ENCODE results near the gene PPP1R12B.
A peak's percentile ranks its signal among the peaks of the same experiment; 100 is the strongest.
"Not testable (repeated sequence)": the region's sequence is repeated elsewhere in the genome, so short reads cannot be mapped to it uniquely, and the experiment has no call there.

PPP1R12B gene

GRCh38 chr1:202628646-202629215 is 280.2 kb downstream of the PPP1R12B start:
- H3K4me3 ChIP-seq (ENCODE audit: low read length in 2 of 2): no peak overlapping the region
- no peak overlapping the region for H2BK15ac ChIP-seq (ENCODE audit: low read length)
- no peak overlapping the region for H2BK120ac ChIP-seq (ENCODE audit: low read depth, low read length)
- H2BK12ac ChIP-seq (ENCODE audit: low read length): no peak overlapping the region
- H3K9ac ChIP-seq (ENCODE audit: low read depth, low read length, poor library complexity): no peak overlapping the region
- peaks cover 0 to 4% of the 10 kb centered on the region in 2 donors for H3K4me1 ChIP-seq (ENCODE audit: control insufficient read depth in 2 of 2, insufficient read depth in 1 of 2, low read depth in 1 of 2, low read length in 2 of 2)
- no peak overlapping the region for H3K4me2 ChIP-seq (ENCODE audit: insufficient read depth, low read length, poor library complexity, severe bottlenecking)
- no CpG with 5 or more reads among the region's 7 CpGs for WGBS, 2 donors (ENCODE audit: extremely low coverage in 2 of 2, insufficient read length in 2 of 2, insufficient replicate concordance in 1 of 2)
- peaks cover 0 to 31% (median 7%) of the 10 kb centered on the region in 3 experiments for H3K27me3 ChIP-seq (ENCODE audit: control insufficient read depth in 3 of 3, insufficient read depth in 3 of 3, low read depth in 1 of 3, low read length in 3 of 3)
- H3K27ac ChIP-seq (replicated peaks; ENCODE audit: low read length): no peak overlapping the region
- H2BK5ac ChIP-seq (ENCODE audit: low read length): peak overlapping the region; percentile 66
- H3K14ac ChIP-seq (ENCODE audit: low read length): no peak overlapping the region
- no peak for DNase-seq (ENCODE audit: low spot score)
- H4K8ac ChIP-seq (ENCODE audit: low read depth, low read length): no peak overlapping the region
- H3K23ac ChIP-seq (ENCODE audit: low read depth, low read length, poor library complexity): no peak overlapping the region
- no peak overlapping the region for H4K91ac ChIP-seq (ENCODE audit: low read depth, low read length, poor library complexity)
- H2AK5ac ChIP-seq (ENCODE audit: low read depth, low read length): no peak overlapping the region
- H3K18ac ChIP-seq (ENCODE audit: low read length): no peak overlapping the region
- H3K79me1 ChIP-seq (ENCODE audit: low read depth, low read length): peaks cover 5% of the 10 kb centered on the region
- H3K9me3 ChIP-seq (replicated peaks in 1 of 2; ENCODE audit: control insufficient read depth in 2 of 2, insufficient read depth in 1 of 2, low read depth in 1 of 2, low read length in 2 of 2): peaks cover 0 to 5% of the 10 kb centered on the region in 2 donors
- peaks cover 0 to 5% of the 10 kb centered on the region in 2 donors for H3K36me3 ChIP-seq (replicated peaks in 1 of 2; ENCODE audit: control insufficient read depth in 2 of 2, insufficient read depth in 2 of 2, low read length in 2 of 2)
- no peak overlapping the region for H3K4ac ChIP-seq (ENCODE audit: low read length)
- H2AFZ ChIP-seq (ENCODE audit: low read length): no peak overlapping the region

GRCh38 chr1:202629257-202629811 is 280.8 kb downstream of the PPP1R12B start:
- H3K4me2 ChIP-seq (ENCODE audit: insufficient read depth, low read length, poor library complexity, severe bottlenecking); H3K9ac ChIP-seq (ENCODE audit: low read depth, low read length, poor library complexity); H3K9me3 ChIP-seq (replicated peaks in 1 of 2; ENCODE audit: control insufficient read depth in 2 of 2, insufficient read depth in 1 of 2, low read depth in 1 of 2, low read length in 2 of 2); H4K91ac ChIP-seq (ENCODE audit: low read depth, low read length, poor library complexity); H2AK5ac ChIP-seq (ENCODE audit: low read depth, low read length); H2BK120ac ChIP-seq (ENCODE audit: low read depth, low read length); H4K8ac ChIP-seq (ENCODE audit: low read depth, low read length); DNase-seq (ENCODE audit: low spot score); H3K23ac ChIP-seq (ENCODE audit: low read depth, low read length, poor library complexity); H3K18ac ChIP-seq (ENCODE audit: low read length); H3K4ac ChIP-seq (ENCODE audit: low read length); H3K14ac ChIP-seq (ENCODE audit: low read length); H2AFZ ChIP-seq (ENCODE audit: low read length); H3K4me1 ChIP-seq (ENCODE audit: control insufficient read depth in 2 of 2, insufficient read depth in 1 of 2, low read depth in 1 of 2, low read length in 2 of 2); H2BK12ac ChIP-seq (ENCODE audit: low read length); H2BK15ac ChIP-seq (ENCODE audit: low read length); H3K4me3 ChIP-seq (ENCODE audit: low read length in 2 of 2); H3K79me1 ChIP-seq (ENCODE audit: low read depth, low read length); H3K36me3 ChIP-seq (replicated peaks in 1 of 2; ENCODE audit: control insufficient read depth in 2 of 2, insufficient read depth in 2 of 2, low read length in 2 of 2); H3K27ac ChIP-seq (replicated peaks; ENCODE audit: low read length); H2BK5ac ChIP-seq (ENCODE audit: low read length): not testable (repeated sequence)
- WGBS, 2 donors (ENCODE audit: extremely low coverage in 2 of 2, insufficient read length in 2 of 2, insufficient replicate concordance in 1 of 2): no CpG with 5 or more reads among the region's 2 CpGs
- H3K27me3 ChIP-seq (ENCODE audit: control insufficient read depth in 3 of 3, insufficient read depth in 3 of 3, low read depth in 1 of 3, low read length in 3 of 3): peaks cover 0 to 32% (median 7%) of the 10 kb centered on the region in 3 experiments

GRCh38 chr1:202630096-202630495 is 281.6 kb downstream of the PPP1R12B start:
- DNase-seq (ENCODE audit: low spot score); H2BK12ac ChIP-seq (ENCODE audit: low read length); H3K18ac ChIP-seq (ENCODE audit: low read length); H3K36me3 ChIP-seq (replicated peaks in 1 of 2; ENCODE audit: control insufficient read depth in 2 of 2, insufficient read depth in 2 of 2, low read length in 2 of 2); H3K14ac ChIP-seq (ENCODE audit: low read length); H3K9me3 ChIP-seq (replicated peaks in 1 of 2; ENCODE audit: control insufficient read depth in 2 of 2, insufficient read depth in 1 of 2, low read depth in 1 of 2, low read length in 2 of 2); H4K8ac ChIP-seq (ENCODE audit: low read depth, low read length); H3K23ac ChIP-seq (ENCODE audit: low read depth, low read length, poor library complexity); H3K9ac ChIP-seq (ENCODE audit: low read depth, low read length, poor library complexity); H2BK5ac ChIP-seq (ENCODE audit: low read length); H3K4me3 ChIP-seq (ENCODE audit: low read length in 2 of 2); H4K91ac ChIP-seq (ENCODE audit: low read depth, low read length, poor library complexity); H2BK15ac ChIP-seq (ENCODE audit: low read length); H3K4me1 ChIP-seq (ENCODE audit: control insufficient read depth in 2 of 2, insufficient read depth in 1 of 2, low read depth in 1 of 2, low read length in 2 of 2); H2AK5ac ChIP-seq (ENCODE audit: low read depth, low read length); H3K27ac ChIP-seq (replicated peaks; ENCODE audit: low read length); H2AFZ ChIP-seq (ENCODE audit: low read length); H2BK120ac ChIP-seq (ENCODE audit: low read depth, low read length); H3K79me1 ChIP-seq (ENCODE audit: low read depth, low read length); H3K4me2 ChIP-seq (ENCODE audit: insufficient read depth, low read length, poor library complexity, severe bottlenecking); H3K4ac ChIP-seq (ENCODE audit: low read length): not testable (repeated sequence)
- H3K27me3 ChIP-seq (ENCODE audit: control insufficient read depth in 3 of 3, insufficient read depth in 3 of 3, low read depth in 1 of 3, low read length in 3 of 3): peaks cover 0 to 32% (median 0%) of the 10 kb centered on the region in 3 experiments
- WGBS, 2 donors (ENCODE audit: extremely low coverage in 2 of 2, insufficient read length in 2 of 2, insufficient replicate concordance in 1 of 2): no CpG with 5 or more reads among the region's 6 CpGs

- Histone ChIP-seq H3K9ac (ENCODE audit: low read depth, low read length, poor library complexity) (no peak overlapping the region), H3K27me3 (ENCODE audit: control insufficient read depth in 3 of 3, insufficient read depth in 3 of 3, low read depth in 1 of 3, low read length in 3 of 3) (peaks cover 0 to 34% (median 0%) of the 10 kb centered on the region in 3 experiments), H3K4me1 (ENCODE audit: control insufficient read depth in 2 of 2, insufficient read depth in 1 of 2, low read depth in 1 of 2, low read length in 2 of 2) (no peaks in the 10 kb centered on the region), H3K79me1 (ENCODE audit: low read depth, low read length) (no peaks in the 10 kb centered on the region), H3K23ac (ENCODE audit: low read depth, low read length, poor library complexity) (no peak overlapping the region), H3K18ac (ENCODE audit: low read length) (no peak overlapping the region), H2BK15ac (ENCODE audit: low read length) (no peak overlapping the region), H4K91ac (ENCODE audit: low read depth, low read length, poor library complexity) (no peak overlapping the region), H2AFZ (ENCODE audit: low read length) (no peak overlapping the region), H3K27ac (replicated peaks; ENCODE audit: low read length) (no peak overlapping the region), H2BK12ac (ENCODE audit: low read length) (no peak overlapping the region), H2BK5ac (ENCODE audit: low read length) (no peak overlapping the region), H2AK5ac (ENCODE audit: low read depth, low read length) (no peak overlapping the region), H3K4ac (ENCODE audit: low read length) (no peak overlapping the region), H3K14ac (ENCODE audit: low read length) (peak overlapping the region; percentile 56), H3K36me3 (replicated peaks in 1 of 2; ENCODE audit: control insufficient read depth in 2 of 2, insufficient read depth in 2 of 2, low read length in 2 of 2) (no peaks in the 10 kb centered on the region), H3K9me3 (replicated peaks in 1 of 2; ENCODE audit: control insufficient read depth in 2 of 2, insufficient read depth in 1 of 2, low read depth in 1 of 2, low read length in 2 of 2) (no peaks in the 10 kb centered on the region), H3K4me3 (ENCODE audit: low read length in 2 of 2) (no peak overlapping the region), H2BK120ac (ENCODE audit: low read depth, low read length) (no peak overlapping the region), H3K4me2 (ENCODE audit: insufficient read depth, low read length, poor library complexity, severe bottlenecking) (no peak overlapping the region), H4K8ac (ENCODE audit: low read depth, low read length) (no peak overlapping the region)
- DNase-seq (ENCODE audit: low spot score): no peak
- no CpG with 5 or more reads among the region's 6 CpGs for WGBS, 2 donors (ENCODE audit: extremely low coverage in 2 of 2, insufficient read length in 2 of 2, insufficient replicate concordance in 1 of 2)
Observed at GRCh38 chr1:202630541-202630940, 282.0 kb downstream of the PPP1R12B start.

Data from neuronal stem cell (in vitro differentiated cells).